GM23248 (cell line): ENCODE measurements around the gene TRIM54. TPM values are rescaled to one million over a fixed set of nuclear protein-coding genes. Genes with fewer than 3 reads are reported as not detected.

Experiments used
- DNase-seq: peaks from one replicate; pipeline ENCODE4 v3.0.0-alpha.2; 2015
- H2AFZ ChIP-seq: fragments of 200-600 bp; sonication (generic); 2 replicates; pipeline ENCODE4 v1.6.1; 2016; ENCODE audit warnings: antibody characterized with exemption
- H3F3A ChIP-seq: fragments of 200-600 bp; sonication (generic); 2 replicates; pipeline ENCODE4 v1.6.1; 2016; ENCODE audit warnings: mild to moderate bottlenecking, antibody characterized with exemption, mixed run types; ENCODE audit not compliant: insufficient read depth
- H3K27ac ChIP-seq: fragments of 200-600 bp; sonication (generic); 2 replicates; pipeline ENCODE4 v1.5.1; 2016; ENCODE audit warnings: mild to moderate bottlenecking
- H3K27me3 ChIP-seq: fragments of 200-600 bp; sonication (generic); replicated peaks from 2 replicates; pipeline ENCODE4 v1.6.1; 2016; ENCODE audit warnings: mild to moderate bottlenecking; ENCODE audit not compliant: insufficient read depth
- H3K36me3 ChIP-seq: fragments of 200-600 bp; sonication (generic); 2 replicates; pipeline ENCODE4 v1.6.1; 2016; ENCODE audit warnings: low read depth, mild to moderate bottlenecking
- H3K4me1 ChIP-seq: fragments of 200-600 bp; sonication (generic); 2 replicates; pipeline ENCODE4 v1.6.1; 2016; ENCODE audit warnings: mild to moderate bottlenecking; ENCODE audit not compliant: insufficient read depth
- H3K4me2 ChIP-seq: fragments of 200-600 bp; sonication (generic); one replicate; pipeline ENCODE4 v1.6.1; 2016; ENCODE audit warnings: mild to moderate bottlenecking; ENCODE audit not compliant: unreplicated experiment
- H3K4me3 ChIP-seq: fragments of 200-600 bp; sonication (generic); 2 replicates; pipeline ENCODE4 v1.5.1; 2016; ENCODE audit warnings: mild to moderate bottlenecking
- H3K79me2 ChIP-seq: fragments of 200-600 bp; sonication (generic); 2 replicates; pipeline ENCODE4 v1.6.1; 2016; ENCODE audit warnings: mild to moderate bottlenecking; ENCODE audit not compliant: insufficient read depth
- H3K9ac ChIP-seq: fragments of 200-600 bp; sonication (generic); 2 replicates; pipeline ENCODE4 v1.6.1; 2016; ENCODE audit warnings: mild to moderate bottlenecking
- H3K9me2 ChIP-seq: fragments of 200-600 bp; sonication (generic); 2 replicates; pipeline ENCODE4 v1.6.1; 2016; ENCODE audit warnings: mixed run types, mild to moderate bottlenecking, moderate library complexity; ENCODE audit not compliant: insufficient read depth
- H3K9me3 ChIP-seq: fragments of 200-600 bp; sonication (generic); one replicate; pipeline ENCODE4 v1.6.1; 2017; ENCODE audit warnings: low read depth
- H4K20me1 ChIP-seq: fragments of 200-600 bp; sonication (generic); 2 replicates; pipeline ENCODE4 v1.6.0; 2016; ENCODE audit not compliant: insufficient read depth
- EZH2 ChIP-seq: fragments of 200-600 bp; sonication (generic); IDR thresholded peaks from 2 replicates; pipeline ENCODE4 v1.6.1; 2018; ENCODE audit warnings: antibody characterized with exemption, mild to moderate bottlenecking; ENCODE audit not compliant: insufficient read depth, poor library complexity, severe bottlenecking
- EZH2phosphoT487 ChIP-seq: fragments of 200-600 bp; sonication (generic); IDR thresholded peaks from 2 replicates; pipeline ENCODE4 v1.6.1; 2018; ENCODE audit warnings: antibody characterized with exemption, moderate library complexity, mild to moderate bottlenecking, low read depth; ENCODE audit not compliant: insufficient read depth
- WGBS, 2 experiments: methylation state at CpG; one replicate each; pipeline ENCODE4 v1.1.6; 2015 to 2017; ENCODE audit warnings: low lambda C conversion rate in 2 of 2, low coverage in 1 of 2; ENCODE audit errors: missing lambda C conversion rate in 2 of 2; 5-methylcytosine and 5-hydroxymethylcytosine counted together
- in situ Hi-C: fragments of 300-500 bp; cut with MboI; formaldehyde crosslinking; loops from 2 replicates; pipeline ENCODE4 v1.15.0; 2020
- polyA plus RNA-seq: library from polyadenylated mRNA; unstranded; fragments of >200 nt; fragmentation: Nextera tagmentation; extraction: Ambion mirVana; gene quantifications from 2 replicates; pipeline ENCODE4 v1.2.1, GENCODE V29; 2016
- total RNA-seq: library from RNA; depleted of rRNA; stranded (reverse); fragments of >200 nt; shearing (Covaris generic); gene quantifications from 2 replicates; pipeline ENCODE4 v1.2.3, GENCODE V29; 2014

TRIM54 gene
- total and polyA plus RNA-seq, 2 experiments from 2014 or later, result not detected

DNA sequence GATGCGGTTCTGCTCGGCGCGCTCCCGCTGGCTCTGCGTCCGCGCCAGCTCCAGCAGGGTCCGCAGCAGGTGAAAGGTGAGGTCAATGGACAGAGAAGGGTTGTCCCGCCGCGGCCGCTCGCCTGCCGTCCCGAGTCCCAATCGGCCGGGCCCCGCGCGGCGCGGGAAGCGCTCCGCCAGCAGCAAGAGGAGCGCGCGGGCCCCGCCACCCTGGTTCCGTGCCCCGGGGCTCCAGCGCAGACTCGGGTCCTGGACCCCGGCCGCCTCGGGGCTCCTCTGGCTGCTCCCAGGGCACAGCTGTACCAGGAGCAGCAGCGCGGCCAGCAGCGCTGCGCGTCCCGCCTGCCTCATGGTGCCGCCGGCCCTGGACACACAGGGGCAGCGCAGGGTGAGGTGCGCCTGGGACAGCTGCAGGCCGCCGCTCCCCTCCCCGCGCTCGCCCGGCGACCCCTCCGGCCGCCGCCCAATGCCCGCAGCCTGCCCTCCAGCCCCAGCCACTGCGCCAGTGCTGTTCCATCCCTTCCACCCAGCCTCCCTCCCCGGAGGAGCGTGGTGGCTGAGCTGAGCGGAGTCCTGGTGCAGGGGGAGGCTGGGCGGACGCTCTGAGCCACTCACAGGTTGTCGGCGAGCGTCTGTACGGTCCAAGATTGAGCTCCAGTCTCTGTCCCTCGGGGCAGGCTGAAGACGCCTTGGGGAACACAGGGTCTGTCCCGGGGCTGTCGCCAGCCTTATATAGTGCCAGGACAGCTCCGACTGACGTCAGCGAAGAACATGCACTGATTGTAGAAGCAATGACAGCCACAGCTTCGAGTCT, 25.5 kb downstream of the TRIM54 start:
- Histone ChIP-seq H3K27ac (no peak overlapping the region), H3K4me1 (0 out of 2 replicates have a peak, but pooled peaks cover 4% of the 10 kb centered on the region), H3K27me3 (peaks cover 20% of the 10 kb centered on the region), H3K36me3 (no peaks in the 10 kb centered on the region; the same call in 1 of the 2 replicates), H3F3A (no peaks in the 10 kb centered on the region), H2AFZ (no peak overlapping the region), H3K79me2 (no peaks in the 10 kb centered on the region), H3K9ac (no peak overlapping the region), H4K20me1 (no peaks in the 10 kb centered on the region), H3K9me2 (no peaks in the 10 kb centered on the region), H3K9me3 (no peaks in the 10 kb centered on the region), H3K4me2 (no peak overlapping the region), H3K4me3 (no peak overlapping the region)
- in situ Hi-C loops, result no loop called here
- peak; percentile 18 for DNase-seq
- 7 to 8% methylated on average over 53 to 55 of the region's 75 CpGs for WGBS, 2 experiments
- TF ChIP-seq EZH2phosphoT487, result no peak
- TF ChIP-seq EZH2, result no peak

DNA sequence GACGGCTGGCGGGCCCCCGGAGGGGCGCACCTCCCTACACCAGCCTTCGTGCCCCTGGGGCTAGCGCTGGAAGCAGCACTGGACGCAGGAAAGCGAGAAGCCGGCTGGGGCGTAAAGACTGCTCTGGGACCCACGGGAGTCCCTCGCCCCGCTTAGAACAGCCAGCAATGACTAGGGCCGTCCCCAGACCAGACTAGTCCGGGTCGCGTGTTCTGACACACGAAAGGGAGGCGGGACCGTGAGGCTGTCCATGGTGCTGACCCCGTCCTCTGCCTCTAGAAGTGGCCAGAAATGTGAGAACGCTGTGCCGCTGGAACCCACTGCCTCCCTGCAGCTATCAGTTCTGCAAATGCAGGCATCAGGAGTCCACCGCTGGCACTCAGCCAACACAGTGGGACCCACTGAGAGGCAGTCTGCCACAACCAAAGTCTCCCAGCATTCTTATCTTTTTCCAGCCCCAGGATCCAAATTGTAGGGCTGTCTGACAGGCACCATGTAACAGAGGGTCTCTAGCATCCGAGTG, 26.2 kb downstream of the TRIM54 start, which contains the start of gene UCN:
Gene UCN (minus strand): TSS at position 87 of the 523 bp plus-strand sequence. CDS start 550 bp downstream, outside the sequence.
- Histone ChIP-seq H3K9me3 (no peaks in the 10 kb centered on the region), H2AFZ (no peak within 1 kb of the TSS), H3K36me3 (no peaks in the 10 kb centered on the region; the same call in 1 of the 2 replicates), H3K27me3 (peaks cover 20% of the 10 kb centered on the region), H3K9me2 (no peaks in the 10 kb centered on the region), H3K79me2 (no peaks in the 10 kb centered on the region), H3K27ac (no peak within 1 kb of the TSS), H3F3A (no peaks in the 10 kb centered on the region), H3K4me1 (0 out of 2 replicates have a peak, but pooled peaks cover 4% of the 10 kb centered on the region), H4K20me1 (no peaks in the 10 kb centered on the region), H3K9ac (no peak within 1 kb of the TSS), H3K4me2 (no peak within 1 kb of the TSS), H3K4me3 (no peak within 1 kb of the TSS)
- TF ChIP-seq EZH2phosphoT487 (no peak), EZH2 (peak; percentile 84)
- WGBS, 2 experiments, result 17% methylated on average over 24 to 25 of the region's 25 CpGs
- peak; percentile 72 for DNase-seq
- in situ Hi-C loops, result no loop called here

DNA sequence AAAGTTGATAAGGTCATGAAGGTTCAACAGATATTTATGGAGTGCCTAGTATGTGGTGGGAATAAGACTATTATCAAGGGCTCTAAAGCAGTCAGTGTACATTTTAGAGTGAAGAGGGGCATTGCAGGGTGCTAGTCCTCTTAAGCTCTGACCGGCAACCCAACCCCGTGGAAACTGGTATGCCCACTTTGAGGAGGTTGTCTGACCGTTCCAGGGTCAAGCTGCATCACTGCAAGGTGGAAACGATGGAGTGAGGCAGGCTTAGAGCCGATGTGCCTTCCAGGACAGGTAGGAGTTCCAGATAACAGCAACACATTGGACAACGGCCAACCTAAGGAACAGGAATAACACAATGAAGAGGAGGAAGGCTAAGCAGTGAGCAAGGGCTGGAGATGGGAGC, 27.4 kb downstream of the TRIM54 start:
- no peaks in the 10 kb centered on the region for H3K9me2 ChIP-seq
- peaks cover 20% of the 10 kb centered on the region for H3K27me3 ChIP-seq
- no peak for DNase-seq
- 97 to 99% methylated on average over 6 of the region's 6 CpGs for WGBS, 2 experiments
- H3K27ac ChIP-seq, result no peak overlapping the region
- 0 out of 2 replicates have a peak, but pooled peaks cover 4% of the 10 kb centered on the region for H3K4me1 ChIP-seq
- H3K4me3 ChIP-seq, result no peak overlapping the region
- no peak overlapping the region for H2AFZ ChIP-seq
- H3K9ac ChIP-seq, result no peak overlapping the region
- TF ChIP-seq EZH2 (no peak), EZH2phosphoT487 (no peak)
- H3F3A ChIP-seq, result no peaks in the 10 kb centered on the region
- H3K4me2 ChIP-seq, result no peak overlapping the region
- no peaks in the 10 kb centered on the region for H4K20me1 ChIP-seq
- no peaks in the 10 kb centered on the region; the same call in 1 of the 2 replicates for H3K36me3 ChIP-seq
- H3K9me3 ChIP-seq, result no peaks in the 10 kb centered on the region
- H3K79me2 ChIP-seq, result no peaks in the 10 kb centered on the region
- in situ Hi-C loops, result no loop called here

DNA sequence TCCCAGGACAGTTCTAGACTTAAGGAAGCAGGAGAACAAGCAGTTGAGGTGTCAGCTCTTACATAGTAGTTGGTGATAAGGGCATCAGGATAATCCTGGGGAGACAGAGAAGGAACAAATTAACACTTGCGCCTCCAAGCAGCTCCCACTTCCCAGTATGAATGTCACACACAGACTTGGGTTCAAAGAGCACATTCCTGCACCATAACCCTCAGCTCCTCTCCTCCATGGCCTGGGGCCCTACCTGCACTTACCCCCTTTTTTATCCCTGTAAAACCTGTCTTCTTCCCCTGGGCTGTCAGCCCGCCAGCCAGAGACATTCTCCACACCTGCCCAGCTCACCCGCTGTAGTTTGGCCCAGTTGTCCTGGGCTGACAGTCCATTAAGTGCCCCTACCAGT, 29.9 kb downstream of the TRIM54 start:
- WGBS, 2 experiments, result 98 to 100% methylated on average over 3 of the region's 3 CpGs
- in situ Hi-C loops, result no loop called here

More for the DNA sequence above, 29.9 kb downstream of the TRIM54 start:
- Histone ChIP-seq H3K27me3 (peaks cover 9% of the 10 kb centered on the region), H3K27ac (no peak overlapping the region), H3K79me2 (no peaks in the 10 kb centered on the region), H3K36me3 (no peaks in the 10 kb centered on the region; the same call in 1 of the 2 replicates), H3K9me3 (no peaks in the 10 kb centered on the region), H3K4me3 (no peak overlapping the region), H4K20me1 (no peaks in the 10 kb centered on the region), H3K9ac (no peak overlapping the region), H3K4me1 (0 out of 2 replicates have a peak, but pooled peaks cover under 1% of the 10 kb centered on the region), H2AFZ (no peak overlapping the region), H3F3A (no peaks in the 10 kb centered on the region), H3K9me2 (no peaks in the 10 kb centered on the region), H3K4me2 (no peak overlapping the region)
- DNase-seq, result no peak
- no peak for TF ChIP-seq EZH2phosphoT487
